ENCODE data around the gene MUC22.

DNA sequence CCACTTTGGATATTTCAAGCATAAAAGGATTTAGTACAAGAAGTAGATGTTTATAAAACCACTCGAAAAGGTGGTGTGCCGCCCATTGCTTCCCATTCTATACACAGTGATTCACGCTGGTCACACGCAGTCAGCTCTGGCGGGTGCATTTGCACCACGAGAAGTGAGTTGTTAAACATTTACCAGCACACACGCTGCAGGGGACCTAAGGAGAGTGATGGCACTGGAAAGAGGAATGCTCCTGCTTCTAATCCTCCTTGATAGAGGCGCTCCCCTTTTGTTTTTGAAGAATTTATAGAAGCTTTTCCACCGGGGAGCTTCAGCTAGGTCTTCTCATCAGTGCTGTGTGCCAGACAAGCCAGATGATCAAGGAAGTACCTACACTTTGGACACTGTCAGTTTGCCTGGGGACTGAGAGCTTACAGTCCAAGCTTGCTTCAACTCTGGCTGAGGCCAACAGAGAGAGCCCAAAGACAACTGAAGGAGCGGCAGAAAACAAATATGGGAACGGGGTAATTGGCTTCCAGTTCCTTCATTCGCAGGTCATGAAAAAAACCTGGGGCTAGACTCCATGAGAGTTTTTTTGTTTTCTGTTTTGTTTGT is 31.2 kb downstream of the MUC22 start:
- TF ChIP-seq, protein P1, sequence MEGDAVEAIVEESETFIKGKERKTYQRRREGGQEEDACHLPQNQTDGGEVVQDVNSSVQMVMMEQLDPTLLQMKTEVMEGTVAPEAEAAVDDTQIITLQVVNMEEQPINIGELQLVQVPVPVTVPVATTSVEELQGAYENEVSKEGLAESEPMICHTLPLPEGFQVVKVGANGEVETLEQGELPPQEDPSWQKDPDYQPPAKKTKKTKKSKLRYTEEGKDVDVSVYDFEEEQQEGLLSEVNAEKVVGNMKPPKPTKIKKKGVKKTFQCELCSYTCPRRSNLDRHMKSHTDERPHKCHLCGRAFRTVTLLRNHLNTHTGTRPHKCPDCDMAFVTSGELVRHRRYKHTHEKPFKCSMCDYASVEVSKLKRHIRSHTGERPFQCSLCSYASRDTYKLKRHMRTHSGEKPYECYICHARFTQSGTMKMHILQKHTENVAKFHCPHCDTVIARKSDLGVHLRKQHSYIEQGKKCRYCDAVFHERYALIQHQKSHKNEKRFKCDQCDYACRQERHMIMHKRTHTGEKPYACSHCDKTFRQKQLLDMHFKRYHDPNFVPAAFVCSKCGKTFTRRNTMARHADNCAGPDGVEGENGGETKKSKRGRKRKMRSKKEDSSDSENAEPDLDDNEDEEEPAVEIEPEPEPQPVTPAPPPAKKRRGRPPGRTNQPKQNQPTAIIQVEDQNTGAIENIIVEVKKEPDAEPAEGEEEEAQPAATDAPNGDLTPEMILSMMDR (IDR thresholded peaks at IDR 0.05): no peak
- TF ChIP-seq POLR2A (IDR thresholded peaks at IDR 0.05): no peak
